WTC11 (cell line): Measurements from ENCODE around the gene TCF12. TPM values are rescaled to one million over a fixed set of nuclear protein-coding genes. Genes with fewer than 3 reads are reported as not detected.

ENCODE experiments used
- ATAC-seq: fragments of 200-7000 bp; cut with Tn5 transposase; 2 replicates; pipeline ENCODE4 v1.10.0; 2021; ENCODE audit warnings: mild to moderate bottlenecking, moderate library complexity
- CTCF ChIA-PET: fragments of 300-600 bp; sonication (Branson Sonifier 250); formaldehyde crosslinking; loops from one replicate; lab custom pipeline; 2021; ENCODE audit warnings: antibody characterized with exemption; lab: Charles Lee
- POLR2A ChIA-PET: fragments of 350-600 bp; sonication (Branson Sonifier 250); formaldehyde crosslinking; loops from one replicate; lab custom pipeline; 2021; ENCODE audit warnings: antibody characterized with exemption; lab: Charles Lee
- DNase-seq: peaks from one replicate; pipeline ENCODE4 v3.0.0; 2021; ENCODE audit warnings: low spot score
- H3K27ac Mint-ChIP-seq: 2 replicates; pipeline ENCODE4 v1.8.0; 2021; ENCODE audit warnings: mixed read lengths
- H3K27me3 Mint-ChIP-seq: 2 replicates; pipeline ENCODE4 v1.8.0; 2021; ENCODE audit warnings: low read depth, mild to moderate bottlenecking, moderate library complexity, mixed read lengths
- H3K36me3 Mint-ChIP-seq: 2 replicates; pipeline ENCODE4 v1.8.0; 2021; ENCODE audit warnings: mixed read lengths
- H3K4me1 Mint-ChIP-seq: 2 replicates; pipeline ENCODE4 v1.8.0; 2022; ENCODE audit warnings: mixed read lengths
- H3K4me3 Mint-ChIP-seq: 2 replicates; pipeline ENCODE4 v1.8.0; 2021; ENCODE audit warnings: mild to moderate bottlenecking, moderate library complexity, mixed read lengths
- H3K9me3 Mint-ChIP-seq: 2 replicates; pipeline ENCODE4 v1.8.0; 2021; ENCODE audit warnings: mixed read lengths
- CREM ChIP-seq: sonication (generic); formaldehyde crosslinking; IDR thresholded peaks from 2 replicates; pipeline ENCODE4 v1.8.1; 2022; ENCODE audit warnings: mild to moderate bottlenecking, missing genetic modification reagents, moderate library complexity
- CTCF ChIP-seq: fragments of 200-600 bp; IDR thresholded peaks from 2 replicates; pipeline ENCODE4 v1.8.0; 2022; ENCODE audit warnings: antibody characterized with exemption
- ELF4 ChIP-seq: sonication (generic); formaldehyde crosslinking; IDR thresholded peaks from 2 replicates; pipeline ENCODE4 v1.8.1; 2022; ENCODE audit warnings: low read depth, mild to moderate bottlenecking, moderate library complexity, missing genetic modification reagents
- JAZF1 ChIP-seq: fragments of 250-450 bp; sonication (Bioruptor Pico); IDR thresholded peaks from 2 replicates; pipeline ENCODE4 v1.9.0; 2021; ENCODE audit warnings: moderate library complexity, mild to moderate bottlenecking, inconsistent platforms
- MLX ChIP-seq: sonication (generic); formaldehyde crosslinking; IDR thresholded peaks from 2 replicates; pipeline ENCODE4 v1.8.1; 2023; ENCODE audit warnings: mild to moderate bottlenecking, missing genetic modification reagents, moderate library complexity
- MXD4 ChIP-seq: fragments of 250-450 bp; sonication (Bioruptor Pico); IDR thresholded peaks from 2 replicates; pipeline ENCODE4 v1.8.0; 2021; ENCODE audit warnings: mild to moderate bottlenecking, moderate library complexity, borderline replicate concordance
- NR2C2 ChIP-seq: sonication (generic); formaldehyde crosslinking; IDR thresholded peaks from 2 replicates; pipeline ENCODE4 v1.8.0; 2022; ENCODE audit warnings: mild to moderate bottlenecking, missing genetic modification reagents
- OVOL2 ChIP-seq: fragments of 250-450 bp; sonication (Bioruptor Pico); IDR thresholded peaks from 2 replicates; pipeline ENCODE4 v1.9.0; 2021; ENCODE audit warnings: mild to moderate bottlenecking, borderline replicate concordance
- SP1 ChIP-seq: sonication (generic); formaldehyde crosslinking; conservative IDR thresholded peaks from 2 replicates; pipeline ENCODE4 v1.8.1; 2022; ENCODE audit warnings: missing genetic modification reagents
- TEAD4 ChIP-seq: sonication (generic); formaldehyde crosslinking; IDR thresholded peaks from 2 replicates; pipeline ENCODE4 v1.8.0; 2022; ENCODE audit warnings: mild to moderate bottlenecking, missing genetic modification reagents
- TP53 ChIP-seq: sonication (generic); formaldehyde crosslinking; IDR thresholded peaks from 2 replicates; pipeline ENCODE4 v1.8.1; 2023; ENCODE audit warnings: mild to moderate bottlenecking, missing genetic modification reagents
- ZNF138 ChIP-seq: sonication (generic); formaldehyde crosslinking; conservative IDR thresholded peaks from 2 replicates; pipeline ENCODE4 v1.8.1; 2022; ENCODE audit warnings: mild to moderate bottlenecking, moderate library complexity, missing genetic modification reagents
- total RNA-seq: library from RNA; stranded (reverse); gene quantifications from 3 replicates; pipeline ENCODE4 v1.2.3, GENCODE V29; 2021
- TF ChIP-seq, protein P1 (sequence below): fragments of 250-450 bp; sonication (Bioruptor Pico); IDR thresholded peaks from 2 replicates; pipeline ENCODE4 v2.1.2; 2022; ENCODE audit warnings: mild to moderate bottlenecking, moderate library complexity
- TF ChIP-seq, protein P2 (sequence below): sonication (generic); formaldehyde crosslinking; IDR thresholded peaks from 2 replicates; pipeline ENCODE4 v1.8.0; 2022; ENCODE audit warnings: mild to moderate bottlenecking, missing genetic modification reagents
- TF ChIP-seq, protein P3 (sequence below): sonication (generic); formaldehyde crosslinking; IDR thresholded peaks from 2 replicates; pipeline ENCODE4 v1.8.0; 2022; ENCODE audit warnings: missing genetic modification reagents
- TF ChIP-seq, protein P4 (sequence below): sonication (generic); formaldehyde crosslinking; conservative IDR thresholded peaks from 2 replicates; pipeline ENCODE4 v1.8.1; 2022; ENCODE audit warnings: mild to moderate bottlenecking, missing genetic modification reagents

Gene TCF12
- total RNA-seq, 1 experiment from 2014 or later: 73.2 TPM

GRCh38 chr15:57044970-57045369 is 126.5 kb downstream of the TCF12 start:
- CTCF ChIA-PET: interaction anchor here (0.6 kb wide), 1 partner anchor 20 kb away, joined by 3 read pairs; no protein-coding TSS in a partner anchor
- TF ChIP-seq SP1 (CRISPR knock-in tag) (no peak), TEAD4 (no peak), CTCF (no peak)
- TF ChIP-seq, protein P1, sequence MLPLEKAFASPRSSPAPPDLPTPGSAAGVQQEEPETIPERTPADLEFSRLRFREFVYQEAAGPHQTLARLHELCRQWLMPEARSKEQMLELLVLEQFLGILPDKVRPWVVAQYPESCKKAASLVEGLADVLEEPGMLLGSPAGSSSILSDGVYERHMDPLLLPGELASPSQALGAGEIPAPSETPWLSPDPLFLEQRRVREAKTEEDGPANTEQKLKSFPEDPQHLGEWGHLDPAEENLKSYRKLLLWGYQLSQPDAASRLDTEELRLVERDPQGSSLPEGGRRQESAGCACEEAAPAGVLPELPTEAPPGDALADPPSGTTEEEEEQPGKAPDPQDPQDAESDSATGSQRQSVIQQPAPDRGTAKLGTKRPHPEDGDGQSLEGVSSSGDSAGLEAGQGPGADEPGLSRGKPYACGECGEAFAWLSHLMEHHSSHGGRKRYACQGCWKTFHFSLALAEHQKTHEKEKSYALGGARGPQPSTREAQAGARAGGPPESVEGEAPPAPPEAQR (CRISPR knock-in tag): no peak
- TF ChIP-seq, protein P2, sequence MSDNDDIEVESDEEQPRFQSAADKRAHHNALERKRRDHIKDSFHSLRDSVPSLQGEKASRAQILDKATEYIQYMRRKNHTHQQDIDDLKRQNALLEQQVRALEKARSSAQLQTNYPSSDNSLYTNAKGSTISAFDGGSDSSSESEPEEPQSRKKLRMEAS (CRISPR knock-in tag): no peak
- POLR2A ChIA-PET: no interaction called here
- Mint-ChIP-seq H3K27ac (peak overlapping the region; percentile 44), H3K4me3 (no peak overlapping the region), H3K9me3 (no peaks in the 10 kb centered on the region), H3K36me3 (no peaks in the 10 kb centered on the region), H3K4me1 (peaks cover 43% of the 10 kb centered on the region), H3K27me3 (no peaks in the 10 kb centered on the region)
- no peak for ATAC-seq
- no peak for DNase-seq

DNA sequence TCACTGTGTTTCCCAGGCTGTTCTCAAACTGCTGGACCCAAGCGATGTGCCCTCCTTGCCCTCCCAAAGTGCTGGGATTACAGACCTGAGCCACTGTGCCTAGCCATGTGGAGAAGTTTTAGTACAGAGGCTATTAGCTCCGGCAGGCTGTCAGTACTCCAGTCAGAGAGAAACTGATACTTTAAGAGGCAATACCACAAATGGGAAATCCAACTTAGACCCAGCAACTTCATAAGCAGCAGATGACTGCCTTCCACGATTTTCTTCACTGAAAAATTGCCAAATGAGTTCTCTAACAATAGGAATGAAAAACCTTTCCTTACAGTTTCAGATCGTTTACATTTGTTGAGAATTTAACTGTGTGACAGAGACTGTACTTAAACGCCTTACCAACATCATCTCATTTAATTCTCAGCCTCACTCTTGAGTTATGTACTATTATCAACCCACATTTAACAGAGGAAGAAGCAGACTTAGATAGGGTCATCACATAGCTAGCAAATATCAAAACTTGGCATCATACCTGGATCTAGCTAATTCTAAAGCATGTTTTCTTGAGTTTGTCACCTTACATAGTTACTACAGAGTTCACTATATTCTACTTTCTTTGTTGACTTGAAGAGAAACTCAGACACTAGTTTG is 127.4 kb downstream of the TCF12 start:
- ATAC-seq (no peak), DNase-seq (no peak)
- Mint-ChIP-seq H3K27me3 (no peaks in the 10 kb centered on the region), H3K4me1 (peaks cover 42% of the 10 kb centered on the region), H3K27ac (0 out of 2 replicates have a peak overlapping the region, but pooled peaks have one; percentile 0), H3K9me3 (no peaks in the 10 kb centered on the region), H3K4me3 (no peak overlapping the region), H3K36me3 (no peaks in the 10 kb centered on the region)
- ChIA-PET CTCF (no interaction called here), POLR2A (no interaction called here)
- no peak for TF ChIP-seq TEAD4
- TF ChIP-seq, protein P3, sequence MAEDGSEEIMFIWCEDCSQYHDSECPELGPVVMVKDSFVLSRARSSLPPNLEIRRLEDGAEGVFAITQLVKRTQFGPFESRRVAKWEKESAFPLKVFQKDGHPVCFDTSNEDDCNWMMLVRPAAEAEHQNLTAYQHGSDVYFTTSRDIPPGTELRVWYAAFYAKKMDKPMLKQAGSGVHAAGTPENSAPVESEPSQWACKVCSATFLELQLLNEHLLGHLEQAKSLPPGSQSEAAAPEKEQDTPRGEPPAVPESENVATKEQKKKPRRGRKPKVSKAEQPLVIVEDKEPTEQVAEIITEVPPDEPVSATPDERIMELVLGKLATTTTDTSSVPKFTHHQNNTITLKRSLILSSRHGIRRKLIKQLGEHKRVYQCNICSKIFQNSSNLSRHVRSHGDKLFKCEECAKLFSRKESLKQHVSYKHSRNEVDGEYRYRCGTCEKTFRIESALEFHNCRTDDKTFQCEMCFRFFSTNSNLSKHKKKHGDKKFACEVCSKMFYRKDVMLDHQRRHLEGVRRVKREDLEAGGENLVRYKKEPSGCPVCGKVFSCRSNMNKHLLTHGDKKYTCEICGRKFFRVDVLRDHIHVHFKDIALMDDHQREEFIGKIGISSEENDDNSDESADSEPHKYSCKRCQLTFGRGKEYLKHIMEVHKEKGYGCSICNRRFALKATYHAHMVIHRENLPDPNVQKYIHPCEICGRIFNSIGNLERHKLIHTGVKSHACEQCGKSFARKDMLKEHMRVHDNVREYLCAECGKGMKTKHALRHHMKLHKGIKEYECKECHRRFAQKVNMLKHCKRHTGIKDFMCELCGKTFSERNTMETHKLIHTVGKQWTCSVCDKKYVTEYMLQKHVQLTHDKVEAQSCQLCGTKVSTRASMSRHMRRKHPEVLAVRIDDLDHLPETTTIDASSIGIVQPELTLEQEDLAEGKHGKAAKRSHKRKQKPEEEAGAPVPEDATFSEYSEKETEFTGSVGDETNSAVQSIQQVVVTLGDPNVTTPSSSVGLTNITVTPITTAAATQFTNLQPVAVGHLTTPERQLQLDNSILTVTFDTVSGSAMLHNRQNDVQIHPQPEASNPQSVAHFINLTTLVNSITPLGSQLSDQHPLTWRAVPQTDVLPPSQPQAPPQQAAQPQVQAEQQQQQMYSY (CRISPR knock-in tag): no peak
- no peak for TF ChIP-seq ZNF138 (CRISPR knock-in tag)
- TF ChIP-seq, protein P4, sequence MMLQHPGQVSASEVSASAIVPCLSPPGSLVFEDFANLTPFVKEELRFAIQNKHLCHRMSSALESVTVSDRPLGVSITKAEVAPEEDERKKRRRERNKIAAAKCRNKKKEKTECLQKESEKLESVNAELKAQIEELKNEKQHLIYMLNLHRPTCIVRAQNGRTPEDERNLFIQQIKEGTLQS (CRISPR knock-in tag): no peak
- TF ChIP-seq, protein P1 (CRISPR knock-in tag): no peak
- TF ChIP-seq OVOL2: no peak
- TF ChIP-seq TP53 (CRISPR knock-in tag): no peak
- no peak for TF ChIP-seq NR2C2 (CRISPR knock-in tag)
- TF ChIP-seq MXD4 (CRISPR knock-in tag): no peak
- TF ChIP-seq MLX: no peak
- TF ChIP-seq CREM (CRISPR knock-in tag): no peak
- TF ChIP-seq JAZF1 (CRISPR knock-in tag): no peak
- TF ChIP-seq ELF4 (CRISPR knock-in tag): no peak
- TF ChIP-seq, all 79 proteins: peak for 0
